ENCODE measurements around the gene WWC2. TPM values are rescaled to one million over a fixed set of nuclear protein-coding genes. Genes with fewer than 3 reads are reported as not detected.

WWC2 gene
- total RNA-seq, 1 donor from 2014 or later = 48.0 TPM

- Mint-ChIP-seq H3K4me3 (ENCODE audit: unreplicated experiment) (no peak overlapping the region), H3K27me3 (ENCODE audit: low read depth) (no peaks in the 10 kb centered on the region), H3K4me1 (ENCODE audit: low read depth) (no peaks in the 10 kb centered on the region), H3K27ac (ENCODE audit: unreplicated experiment) (no peak overlapping the region), H3K9me3 (ENCODE audit: low read depth) (no peaks in the 10 kb centered on the region), H3K36me3 (ENCODE audit: low read depth) (peaks cover 8% of the 10 kb centered on the region)
- TF ChIP-seq, protein P1, sequence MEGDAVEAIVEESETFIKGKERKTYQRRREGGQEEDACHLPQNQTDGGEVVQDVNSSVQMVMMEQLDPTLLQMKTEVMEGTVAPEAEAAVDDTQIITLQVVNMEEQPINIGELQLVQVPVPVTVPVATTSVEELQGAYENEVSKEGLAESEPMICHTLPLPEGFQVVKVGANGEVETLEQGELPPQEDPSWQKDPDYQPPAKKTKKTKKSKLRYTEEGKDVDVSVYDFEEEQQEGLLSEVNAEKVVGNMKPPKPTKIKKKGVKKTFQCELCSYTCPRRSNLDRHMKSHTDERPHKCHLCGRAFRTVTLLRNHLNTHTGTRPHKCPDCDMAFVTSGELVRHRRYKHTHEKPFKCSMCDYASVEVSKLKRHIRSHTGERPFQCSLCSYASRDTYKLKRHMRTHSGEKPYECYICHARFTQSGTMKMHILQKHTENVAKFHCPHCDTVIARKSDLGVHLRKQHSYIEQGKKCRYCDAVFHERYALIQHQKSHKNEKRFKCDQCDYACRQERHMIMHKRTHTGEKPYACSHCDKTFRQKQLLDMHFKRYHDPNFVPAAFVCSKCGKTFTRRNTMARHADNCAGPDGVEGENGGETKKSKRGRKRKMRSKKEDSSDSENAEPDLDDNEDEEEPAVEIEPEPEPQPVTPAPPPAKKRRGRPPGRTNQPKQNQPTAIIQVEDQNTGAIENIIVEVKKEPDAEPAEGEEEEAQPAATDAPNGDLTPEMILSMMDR (IDR thresholded peaks at IDR 0.05) = no peak
- DNase-seq (ENCODE audit: low spot score) = no peak
Measured at GRCh38 chr4:183229397-183229796, 130.3 kb downstream of the WWC2 start.

DNA sequence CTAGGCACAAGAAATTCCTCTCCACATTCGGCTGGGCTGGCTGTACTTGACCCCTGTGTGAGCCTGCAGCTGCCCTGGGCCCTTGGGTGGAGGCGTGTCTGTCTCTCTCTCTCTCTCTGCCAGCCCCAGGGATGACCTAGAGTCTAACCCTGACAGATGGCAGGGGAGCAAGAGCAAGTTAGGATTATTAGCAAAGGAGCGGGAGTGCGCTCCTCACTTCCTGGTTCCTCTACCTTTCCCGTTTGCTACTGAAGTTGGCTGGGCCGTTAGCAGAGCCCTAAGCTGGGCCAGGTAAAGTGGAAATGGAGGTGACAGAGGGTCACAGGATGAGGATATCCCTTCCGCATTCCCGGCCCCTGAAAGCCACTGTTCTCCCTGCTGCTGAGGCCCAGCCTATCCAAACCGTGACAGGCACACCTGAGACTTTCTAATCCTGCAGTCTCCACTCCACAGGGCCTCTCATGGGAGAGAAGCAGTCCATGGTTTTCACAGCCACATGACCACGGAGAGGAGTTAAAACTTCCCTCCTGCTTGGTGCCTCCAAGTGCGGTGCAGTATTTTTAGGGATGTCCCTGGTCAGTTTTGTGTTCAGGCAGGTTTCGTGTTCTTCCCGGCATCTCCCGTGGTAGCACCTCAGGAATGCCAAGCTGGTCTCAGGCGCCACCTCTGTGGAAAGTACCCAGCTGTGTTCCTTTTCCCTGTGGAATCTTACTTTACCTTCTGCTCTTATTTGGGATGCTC, 141.7 kb downstream of the WWC2 start:
- Mint-ChIP-seq H3K36me3 (ENCODE audit: low read depth) (peaks cover 16% of the 10 kb centered on the region), H3K27me3 (ENCODE audit: low read depth) (no peaks in the 10 kb centered on the region), H3K4me3 (ENCODE audit: unreplicated experiment) (no peak overlapping the region), H3K9me3 (ENCODE audit: low read depth) (peaks cover 12% of the 10 kb centered on the region), H3K27ac (ENCODE audit: unreplicated experiment) (no peak overlapping the region), H3K4me1 (ENCODE audit: low read depth) (peaks cover 46% of the 10 kb centered on the region)
- no peak for DNase-seq (ENCODE audit: low spot score)
- TF ChIP-seq, protein P1 (IDR thresholded peaks at IDR 0.05) = no peak

DNA sequence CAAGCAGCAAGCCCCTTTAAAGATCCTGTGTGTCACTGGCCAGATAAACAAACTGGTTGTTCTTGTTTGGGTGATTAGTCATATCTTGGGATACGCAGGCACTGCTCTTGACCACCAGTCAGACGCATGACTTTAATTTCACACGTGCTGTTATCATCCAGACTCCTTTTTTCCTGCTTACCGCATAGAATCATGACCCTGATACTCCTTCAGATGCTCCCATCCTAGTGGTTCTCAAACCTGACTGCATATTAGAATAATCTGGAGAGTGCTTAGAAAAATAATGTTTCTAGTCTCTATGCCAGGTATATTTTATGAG, 142.2 kb downstream of the WWC2 start:
- Mint-ChIP-seq H3K9me3 (ENCODE audit: low read depth) (peaks cover 7% of the 10 kb centered on the region), H3K27me3 (ENCODE audit: low read depth) (no peaks in the 10 kb centered on the region), H3K27ac (ENCODE audit: unreplicated experiment) (peak overlapping the region; percentile 9), H3K4me3 (ENCODE audit: unreplicated experiment) (no peak overlapping the region), H3K4me1 (ENCODE audit: low read depth) (peaks cover 46% of the 10 kb centered on the region), H3K36me3 (ENCODE audit: low read depth) (peaks cover 16% of the 10 kb centered on the region)
- TF ChIP-seq, protein P1 (IDR thresholded peaks at IDR 0.05) = no peak
- no peak for DNase-seq (ENCODE audit: low spot score)

GRCh38 chr4:183241721-183242151, 142.7 kb downstream of the WWC2 start:
- Mint-ChIP-seq H3K27me3 (ENCODE audit: low read depth) (no peaks in the 10 kb centered on the region), H3K27ac (ENCODE audit: unreplicated experiment) (peak overlapping the region; percentile 9), H3K4me3 (ENCODE audit: unreplicated experiment) (no peak overlapping the region), H3K4me1 (ENCODE audit: low read depth) (peaks cover 46% of the 10 kb centered on the region), H3K36me3 (ENCODE audit: low read depth) (peaks cover 16% of the 10 kb centered on the region), H3K9me3 (ENCODE audit: low read depth) (peaks cover 2% of the 10 kb centered on the region)
- TF ChIP-seq, protein P1 (IDR thresholded peaks at IDR 0.05) = no peak
- DNase-seq (ENCODE audit: low spot score) = no peak

DNA sequence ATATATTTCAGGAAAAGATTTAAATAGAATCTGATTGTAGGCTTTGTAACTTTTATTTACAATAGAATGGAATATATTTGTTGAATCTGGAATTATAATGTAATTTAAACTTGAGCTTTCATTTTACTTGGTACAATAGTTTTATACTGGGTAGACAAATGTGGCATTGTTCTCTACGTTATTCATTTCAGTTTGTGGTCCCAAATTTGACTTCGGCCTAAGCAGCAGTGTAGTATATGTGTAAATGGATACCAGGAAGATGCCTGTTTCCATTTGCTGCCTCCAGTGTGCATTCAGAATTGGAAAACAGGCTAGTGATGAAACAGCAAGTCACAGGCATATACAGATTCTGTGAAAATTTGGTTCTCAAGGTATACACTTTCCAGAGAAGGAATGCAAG, 143.2 kb downstream of the WWC2 start:
- Mint-ChIP-seq H3K4me1 (ENCODE audit: low read depth) (peaks cover 46% of the 10 kb centered on the region), H3K36me3 (ENCODE audit: low read depth) (peaks cover 15% of the 10 kb centered on the region), H3K4me3 (ENCODE audit: unreplicated experiment) (no peak overlapping the region), H3K9me3 (ENCODE audit: low read depth) (no peaks in the 10 kb centered on the region), H3K27ac (ENCODE audit: unreplicated experiment) (no peak overlapping the region), H3K27me3 (ENCODE audit: low read depth) (no peaks in the 10 kb centered on the region)
- TF ChIP-seq, protein P1 (IDR thresholded peaks at IDR 0.05) = no peak
- DNase-seq (ENCODE audit: low spot score) = no peak
